Measurements from ENCODE around the gene ZNF579.
A peak's percentile ranks its signal among the peaks of the same experiment; 100 is the strongest.
"Not testable (repeated sequence)": the region's sequence is repeated elsewhere in the genome, so short reads cannot be mapped to it uniquely, and the experiment has no call there.

ZNF579 gene

DNA sequence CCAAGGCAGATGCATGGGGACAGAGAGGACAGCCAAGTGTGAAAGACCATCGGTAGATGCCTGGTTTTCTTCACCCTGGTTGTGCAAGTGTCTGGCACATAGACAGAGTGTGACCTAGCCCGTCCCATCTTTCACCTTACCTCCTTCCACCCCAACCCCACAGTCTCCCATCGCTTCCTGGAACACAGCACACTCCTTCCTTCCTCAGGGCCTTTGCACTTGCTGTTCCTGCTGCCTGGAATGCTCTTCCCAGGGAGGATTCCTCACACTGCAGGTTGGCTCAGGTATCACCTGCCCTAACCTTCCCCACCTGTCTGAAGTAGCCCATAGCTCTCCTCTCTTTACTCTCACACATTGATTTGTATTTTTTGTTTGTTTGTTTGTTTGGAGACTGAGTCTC is 15.7 kb upstream of the ZNF579 start:
- no peak for DNase-seq (ENCODE audit: extremely low read depth in 1 of 2, low read depth in 1 of 2)

DNA sequence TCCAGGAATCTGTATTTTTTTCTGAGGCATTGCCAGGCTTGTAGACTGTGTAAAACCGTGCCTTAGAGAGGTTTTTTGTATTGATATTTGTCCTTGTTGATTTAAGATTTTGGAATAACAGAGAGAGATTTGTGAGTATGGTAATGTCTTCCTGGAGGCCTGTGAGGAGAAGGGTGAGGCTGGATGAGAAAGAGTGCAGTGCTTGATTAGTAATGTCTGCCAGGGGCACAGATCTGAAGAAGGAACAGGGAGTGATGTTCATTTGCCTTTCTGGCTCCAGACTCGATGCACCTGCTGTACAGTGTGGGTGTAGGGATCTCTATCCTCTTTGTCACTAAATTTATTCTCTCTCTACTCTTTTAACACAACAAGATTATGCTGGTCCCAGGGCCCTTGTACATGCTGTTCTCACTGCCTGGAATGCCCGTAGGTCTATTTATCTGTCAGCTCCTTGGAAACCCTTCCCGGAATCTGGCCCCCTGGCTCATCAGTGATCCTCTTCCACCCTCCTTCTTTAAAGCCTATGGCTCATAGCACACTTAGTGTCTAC is 14.4 kb upstream of the ZNF579 start:
- no peak for DNase-seq (ENCODE audit: extremely low read depth in 1 of 2, low read depth in 1 of 2)

DNA sequence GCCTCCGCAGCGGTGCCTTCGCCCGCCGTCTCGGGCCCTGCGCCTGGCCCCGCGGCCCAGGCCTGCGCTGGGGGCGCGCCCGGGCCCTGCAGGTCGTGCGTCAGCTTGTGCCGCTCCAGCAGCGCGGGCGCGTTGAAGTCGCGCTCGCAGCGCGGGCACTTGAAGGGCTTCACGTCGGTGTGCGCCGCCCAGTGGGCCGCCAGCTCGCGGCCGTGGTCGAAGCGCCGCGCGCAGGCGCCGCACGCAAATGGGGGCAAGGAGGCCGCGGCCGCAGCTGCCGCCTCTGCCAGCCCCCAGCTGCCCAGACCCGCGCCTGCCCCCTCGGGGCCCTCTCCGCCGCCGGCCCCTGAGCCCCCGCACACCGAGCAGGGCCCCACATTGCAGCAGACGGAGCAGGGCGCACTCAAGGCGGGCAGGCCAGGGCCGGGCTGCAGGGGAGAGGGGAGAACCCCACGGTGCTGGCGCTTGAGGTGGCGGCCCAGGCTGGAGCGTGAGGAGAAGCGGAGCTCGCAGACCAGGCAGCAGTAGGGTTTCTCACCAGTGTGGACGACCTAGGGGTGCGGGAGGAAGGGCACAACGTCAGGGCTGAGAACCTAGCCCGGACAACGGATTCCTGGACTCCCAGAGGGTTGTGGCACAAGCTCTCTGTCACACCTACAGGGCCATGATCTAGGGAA is 12.6 kb upstream of the ZNF579 start:
- no peak for DNase-seq (ENCODE audit: extremely low read depth in 1 of 2, low read depth in 1 of 2)

DNA sequence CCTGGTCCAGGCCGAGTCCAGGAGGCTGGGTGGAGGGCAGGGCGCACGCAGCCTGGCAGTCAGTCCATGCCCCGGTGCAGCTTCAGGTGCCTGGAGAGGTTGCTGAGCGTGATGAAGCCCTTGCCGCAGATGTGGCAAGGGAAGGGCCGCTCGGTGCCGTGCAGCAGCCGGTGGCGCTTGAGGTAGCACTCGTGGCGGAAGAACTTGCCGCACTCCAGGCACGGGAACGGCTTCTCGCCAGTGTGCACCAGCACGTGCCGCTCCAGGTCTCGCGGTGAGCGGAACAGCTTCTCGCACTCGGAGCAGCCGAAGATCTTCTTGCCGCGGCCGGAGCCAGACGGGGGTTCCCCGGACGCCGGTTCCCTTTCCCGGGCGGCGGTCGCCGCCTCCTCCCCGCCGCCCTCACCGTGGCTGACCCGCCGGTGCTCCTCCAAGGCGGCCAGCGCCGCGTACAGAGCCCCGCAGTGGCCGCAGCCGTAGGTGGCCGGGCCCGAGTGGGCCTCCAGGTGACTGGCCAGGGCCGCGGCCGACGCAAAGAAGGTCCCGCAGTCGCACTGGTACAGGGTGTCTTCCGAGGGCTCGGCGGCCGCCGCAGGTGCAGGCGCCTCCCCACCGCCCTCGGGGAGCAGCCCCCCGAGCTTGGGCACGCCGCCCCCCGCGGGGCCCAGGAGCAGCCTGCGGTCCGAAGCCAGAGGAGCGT is 11.9 kb upstream of the ZNF579 start:
- DNase-seq (ENCODE audit: extremely low read depth in 1 of 2, low read depth in 1 of 2): no peak

DNA sequence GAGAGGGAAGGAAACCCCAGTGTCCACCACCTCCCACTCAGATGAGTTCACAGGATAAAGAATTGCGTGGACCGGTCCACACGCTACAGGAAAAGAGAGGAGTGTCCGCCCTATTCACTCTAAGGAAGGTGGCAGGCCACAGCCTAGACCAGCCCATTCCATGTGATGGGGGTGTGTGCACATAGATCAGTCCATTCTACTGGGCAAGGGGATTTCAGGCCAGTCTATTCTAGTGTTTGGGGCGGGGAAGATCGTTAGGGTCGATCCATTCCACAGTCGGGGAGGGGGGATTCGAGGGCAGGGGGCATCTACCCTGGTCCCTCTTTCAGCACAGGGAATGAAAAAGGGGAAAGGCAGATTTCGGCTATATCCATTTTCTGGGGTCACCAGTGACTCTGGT is 10.9 kb upstream of the ZNF579 start:
- DNase-seq (ENCODE audit: extremely low read depth in 1 of 2, low read depth in 1 of 2): no peak

DNA sequence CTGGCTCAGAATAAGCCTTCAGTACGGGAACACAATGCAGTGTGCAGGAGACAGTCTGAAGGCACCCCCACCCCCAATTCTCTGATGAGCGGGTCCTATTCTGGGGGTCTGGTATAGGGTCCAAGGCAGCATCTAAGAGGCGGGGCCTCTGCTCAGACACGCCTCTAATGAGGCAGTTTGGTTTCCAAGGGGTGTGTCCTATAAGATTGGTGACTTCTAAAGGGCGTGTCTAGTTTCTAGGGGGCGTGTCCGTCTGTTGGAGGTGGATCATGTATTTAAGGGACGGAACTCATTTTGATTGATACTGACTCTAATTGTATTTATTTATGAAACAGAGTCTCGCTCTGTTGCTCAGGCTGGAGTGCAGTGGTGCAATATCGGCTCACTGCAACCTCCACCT is 10.0 kb upstream of the ZNF579 start:
- no peak for DNase-seq (ENCODE audit: extremely low read depth in 1 of 2, low read depth in 1 of 2)

DNA sequence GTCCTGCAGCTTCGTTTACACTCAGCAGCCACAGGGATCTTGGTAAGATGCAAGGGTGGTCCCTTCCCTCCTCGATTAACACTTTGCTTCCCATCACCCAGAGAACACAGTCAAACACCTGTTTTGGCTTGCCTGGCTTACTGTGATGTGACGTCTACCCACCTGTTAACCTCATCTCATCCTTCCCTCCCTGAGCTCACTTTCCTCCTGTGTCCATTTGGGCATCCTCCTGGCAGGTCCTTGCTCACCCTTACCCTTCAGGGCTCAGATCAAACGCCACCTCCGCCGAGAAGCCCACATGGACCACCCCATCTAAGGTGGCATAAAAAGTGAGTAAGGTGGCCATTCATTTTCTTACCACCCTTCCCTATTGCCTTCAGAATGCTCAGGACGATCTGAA is 9.5 kb upstream of the ZNF579 start:
- DNase-seq (ENCODE audit: extremely low read depth in 1 of 2, low read depth in 1 of 2): no peak

DNA sequence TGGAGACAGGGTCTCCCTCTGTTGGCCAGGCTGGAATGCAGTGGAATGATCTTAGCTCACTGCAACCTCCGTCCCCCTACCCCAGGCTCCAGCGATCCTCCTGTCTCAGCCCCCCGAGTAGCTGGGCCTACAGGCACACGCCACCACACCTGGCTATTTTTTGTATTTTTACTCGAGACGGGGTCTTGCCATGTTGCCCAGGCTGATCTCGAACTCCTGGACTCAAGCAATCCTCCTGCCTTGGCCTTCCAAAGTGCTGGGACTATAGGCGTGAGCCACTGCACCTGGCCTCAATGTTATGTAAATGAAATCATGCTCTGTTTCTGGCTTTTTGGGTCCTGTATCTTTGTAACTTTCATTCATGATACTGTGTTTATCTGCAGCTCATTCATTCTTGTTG is 8.1 kb upstream of the ZNF579 start:
- DNase-seq (ENCODE audit: extremely low read depth in 1 of 2, low read depth in 1 of 2): no peak

DNA sequence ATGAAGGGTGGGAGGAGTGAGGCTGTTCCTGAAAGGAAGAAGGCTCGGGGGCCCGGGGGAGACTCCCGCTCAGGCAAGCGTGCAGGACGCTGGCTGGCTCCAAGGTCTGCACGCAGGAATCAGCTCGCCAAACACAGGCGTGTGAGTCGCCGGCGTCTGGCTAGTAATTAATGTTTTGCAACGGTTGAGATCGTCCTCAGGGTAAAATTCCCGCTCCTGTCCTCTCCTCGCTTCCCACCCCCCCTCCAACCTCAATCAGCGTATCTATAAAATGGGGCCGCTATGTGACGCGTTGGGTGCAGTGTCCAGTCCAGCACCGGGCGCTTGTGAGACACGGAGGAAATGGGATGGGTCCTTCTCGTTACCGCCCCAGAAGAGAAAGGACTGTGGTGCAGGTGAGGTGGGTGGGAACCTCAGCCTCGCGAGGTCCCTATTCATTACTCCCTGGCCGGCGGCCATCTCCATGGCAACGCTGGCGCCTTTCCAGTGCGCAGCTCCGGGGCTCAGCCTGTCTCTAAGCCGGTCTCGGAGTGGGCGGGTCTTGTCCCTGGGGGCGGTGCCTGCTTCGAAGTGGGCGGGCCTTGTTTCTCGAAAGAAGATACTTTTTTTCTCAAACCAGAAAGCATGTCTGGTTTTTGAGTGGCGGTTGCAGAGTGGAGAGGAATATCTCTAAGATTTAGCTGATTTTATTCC is 6.5 kb upstream of the ZNF579 start:
- DNase-seq (ENCODE audit: extremely low read depth in 1 of 2, low read depth in 1 of 2): peak; percentile 76 to 83

DNA sequence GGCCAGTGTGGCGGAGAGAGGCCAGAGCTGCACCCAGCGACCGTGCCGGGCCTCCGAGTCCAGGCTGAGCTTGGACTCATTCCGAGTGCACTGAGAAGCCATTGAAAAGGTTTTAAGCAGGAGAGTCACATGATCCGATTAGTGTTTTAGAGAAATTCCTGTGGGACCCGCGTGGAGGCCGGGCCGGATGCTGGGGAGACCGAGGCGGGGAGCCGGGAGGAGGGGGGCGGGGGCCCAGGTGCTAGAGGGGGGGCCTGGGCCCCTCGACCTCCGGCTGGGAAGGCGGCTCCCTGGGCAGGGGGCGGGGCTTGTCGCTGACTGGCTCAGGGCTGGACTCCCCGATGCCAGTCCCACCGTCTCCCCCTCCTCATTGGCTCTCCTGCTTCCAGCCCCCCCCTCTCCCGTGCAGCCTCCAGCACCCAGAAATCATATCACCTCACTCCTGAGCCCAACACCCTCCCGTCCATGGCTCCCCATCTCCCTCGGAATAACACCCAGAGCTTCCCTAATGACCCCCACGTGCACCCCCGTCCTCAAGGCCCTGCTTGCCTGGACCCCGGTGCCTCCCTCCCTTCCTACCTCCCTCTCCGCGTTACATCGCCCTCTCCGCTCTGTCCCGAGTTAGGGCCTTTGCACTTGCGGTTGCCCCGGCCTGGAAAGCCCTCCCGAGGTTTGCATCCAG is 5.2 kb upstream of the ZNF579 start:
- no peak for DNase-seq (ENCODE audit: extremely low read depth in 1 of 2, low read depth in 1 of 2)

DNA sequence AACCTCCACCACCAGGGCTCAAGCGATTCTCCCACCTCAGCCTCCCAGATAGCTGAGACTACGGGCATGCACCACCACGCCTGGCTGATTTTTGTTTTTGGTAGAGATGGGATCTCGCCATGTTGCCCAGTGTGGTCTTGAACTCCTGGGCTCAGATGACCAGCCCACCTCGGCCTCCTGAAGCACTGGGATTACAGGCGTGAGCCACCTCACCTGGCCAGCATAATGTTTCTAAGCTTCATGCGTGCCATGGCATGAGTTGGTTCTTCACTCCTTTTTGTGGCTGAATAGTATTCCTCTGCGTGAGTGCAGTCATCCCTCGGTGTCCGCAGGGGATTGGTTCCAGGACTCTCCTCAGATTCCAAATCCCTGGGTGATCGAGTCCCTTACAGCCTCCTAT is 4.2 kb upstream of the ZNF579 start:
- no peak for DNase-seq (ENCODE audit: extremely low read depth in 1 of 2, low read depth in 1 of 2)

DNA sequence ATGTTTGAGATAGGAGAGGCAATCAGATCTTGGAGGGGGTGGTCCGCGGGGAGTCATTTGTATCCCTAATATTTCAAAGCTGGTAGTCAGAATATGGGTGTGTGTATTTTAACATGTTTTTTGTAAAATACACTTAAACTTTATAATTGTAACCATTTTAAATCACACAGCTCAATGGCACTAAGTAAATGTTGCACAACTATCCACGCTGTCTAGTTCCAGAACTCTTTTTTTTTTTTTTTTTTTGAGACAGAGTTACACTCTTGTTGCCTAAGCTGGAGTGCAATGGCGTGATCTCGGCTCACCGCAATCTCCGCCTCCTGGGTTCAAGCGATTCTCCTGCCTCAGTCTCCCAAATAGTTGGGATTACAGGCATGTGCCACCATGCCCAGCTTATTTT is 3.2 kb upstream of the ZNF579 start:
- not testable (repeated sequence) for DNase-seq (ENCODE audit: extremely low read depth in 1 of 2, low read depth in 1 of 2)

DNA sequence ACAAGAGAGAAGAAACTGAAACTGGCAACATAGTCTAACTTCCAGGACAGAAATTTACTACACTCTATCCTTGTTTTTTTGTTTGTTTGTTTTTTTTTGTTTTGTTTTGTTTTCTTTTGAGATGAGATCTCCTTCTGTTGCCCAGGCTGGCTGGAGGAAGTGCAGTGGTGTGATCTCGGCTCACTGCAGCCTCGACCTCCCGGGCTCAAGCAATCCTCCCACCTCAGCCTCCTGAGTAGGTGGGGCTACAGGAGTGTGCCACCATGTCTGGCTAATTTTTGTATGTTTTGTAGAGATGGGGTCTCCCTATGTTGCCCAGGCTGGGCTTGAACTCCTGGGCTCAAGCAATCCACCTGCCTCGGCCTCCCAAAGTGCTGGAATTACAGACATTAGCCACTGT is 1.6 kb upstream of the ZNF579 start:
- not testable (repeated sequence) for DNase-seq (ENCODE audit: extremely low read depth in 1 of 2, low read depth in 1 of 2)

DNA sequence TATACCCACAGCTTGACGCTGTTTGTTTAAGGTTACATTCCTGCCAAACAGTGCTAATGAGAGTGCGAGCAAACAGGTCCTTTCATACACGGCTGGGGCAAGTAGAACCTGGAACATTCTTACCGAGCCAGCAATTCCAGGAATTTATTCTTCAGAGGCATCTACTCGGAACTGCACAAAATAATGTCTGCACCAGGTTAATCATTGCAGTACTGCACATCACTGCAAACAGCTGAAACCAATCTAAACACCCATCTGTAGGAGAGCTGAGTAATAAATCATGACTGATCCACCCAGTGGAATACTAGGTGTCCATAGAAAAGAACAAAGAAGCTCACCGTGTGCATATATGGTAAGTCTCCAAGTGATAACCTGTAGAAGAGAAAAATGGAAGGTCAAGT is 1.2 kb upstream of the ZNF579 start:
- DNase-seq (ENCODE audit: extremely low read depth in 1 of 2, low read depth in 1 of 2): no peak

DNA sequence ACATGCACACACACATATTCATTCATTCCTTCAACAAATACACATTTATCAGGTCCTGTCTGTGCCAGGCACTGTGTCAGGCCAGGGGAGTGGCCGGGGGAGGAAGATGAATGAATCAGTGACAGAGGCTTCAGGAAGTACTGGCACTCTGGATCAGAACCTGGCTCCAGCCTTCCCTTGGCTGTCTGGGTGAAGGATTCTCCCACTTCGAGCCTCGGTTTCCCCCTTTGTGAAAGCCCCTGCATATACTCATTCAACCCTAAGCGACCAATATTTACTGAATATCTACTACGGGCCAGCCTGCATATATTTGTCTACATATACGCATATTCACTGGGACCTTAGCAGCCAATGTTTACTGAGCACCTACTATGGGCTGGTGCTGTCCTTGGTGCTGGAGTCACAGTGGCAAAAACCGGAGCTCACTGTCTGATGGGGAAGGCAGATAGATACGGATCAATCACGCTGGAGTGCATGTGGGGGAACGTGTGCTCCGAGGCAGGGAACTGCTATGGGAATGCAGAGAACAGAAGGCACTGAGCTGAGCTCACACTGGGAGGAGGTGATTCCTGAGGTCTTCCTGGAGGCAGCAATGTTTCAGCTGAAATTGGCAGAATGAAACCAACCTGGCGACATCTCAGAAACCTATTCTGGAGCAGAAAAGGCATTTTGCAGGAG is 636 bp upstream of the ZNF579 start:
- DNase-seq (ENCODE audit: extremely low read depth in 1 of 2, low read depth in 1 of 2): no peak

DNA sequence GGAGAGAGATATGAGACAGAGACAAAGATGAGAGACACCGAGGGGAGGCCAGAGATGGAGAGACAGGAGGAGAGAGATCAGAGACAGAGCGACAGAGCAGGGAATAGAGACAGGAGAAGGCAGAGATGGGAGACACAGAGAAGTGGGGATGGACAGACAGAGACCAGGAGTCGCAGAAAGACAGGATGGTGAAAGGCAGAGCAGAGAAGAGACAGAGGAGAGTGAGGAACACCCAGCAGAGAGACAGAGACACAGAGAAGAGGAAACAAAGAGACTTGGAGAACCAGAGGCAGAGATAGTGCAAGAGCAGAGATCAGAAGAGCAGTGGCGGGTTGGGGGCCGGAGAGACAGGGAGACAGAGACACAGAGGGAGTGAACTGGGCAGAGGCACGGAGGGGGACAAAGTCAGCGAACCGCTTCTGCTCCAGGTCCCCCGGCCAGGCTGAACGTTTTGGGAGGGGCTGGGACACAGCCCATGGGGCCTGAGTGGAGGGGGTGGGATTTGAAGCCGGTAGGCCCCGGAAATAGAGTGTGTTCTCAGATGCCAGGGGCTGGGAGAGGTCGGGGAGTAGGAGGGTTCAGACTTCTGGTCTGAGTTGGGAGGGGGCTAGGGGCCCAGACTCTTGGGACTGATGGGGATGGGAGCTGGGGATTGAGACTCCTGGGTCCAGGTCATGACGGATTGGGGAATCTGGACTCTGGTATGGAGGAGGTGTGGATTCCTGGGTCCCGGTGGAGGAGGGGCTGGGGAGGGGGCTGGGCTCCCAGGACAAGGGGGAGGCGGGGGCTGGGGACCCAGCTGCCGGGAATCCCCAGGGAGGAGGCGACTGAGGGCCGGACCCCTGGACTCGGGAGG is 654 bp downstream of the ZNF579 start:
- no peak for DNase-seq (ENCODE audit: extremely low read depth in 1 of 2, low read depth in 1 of 2)

DNA sequence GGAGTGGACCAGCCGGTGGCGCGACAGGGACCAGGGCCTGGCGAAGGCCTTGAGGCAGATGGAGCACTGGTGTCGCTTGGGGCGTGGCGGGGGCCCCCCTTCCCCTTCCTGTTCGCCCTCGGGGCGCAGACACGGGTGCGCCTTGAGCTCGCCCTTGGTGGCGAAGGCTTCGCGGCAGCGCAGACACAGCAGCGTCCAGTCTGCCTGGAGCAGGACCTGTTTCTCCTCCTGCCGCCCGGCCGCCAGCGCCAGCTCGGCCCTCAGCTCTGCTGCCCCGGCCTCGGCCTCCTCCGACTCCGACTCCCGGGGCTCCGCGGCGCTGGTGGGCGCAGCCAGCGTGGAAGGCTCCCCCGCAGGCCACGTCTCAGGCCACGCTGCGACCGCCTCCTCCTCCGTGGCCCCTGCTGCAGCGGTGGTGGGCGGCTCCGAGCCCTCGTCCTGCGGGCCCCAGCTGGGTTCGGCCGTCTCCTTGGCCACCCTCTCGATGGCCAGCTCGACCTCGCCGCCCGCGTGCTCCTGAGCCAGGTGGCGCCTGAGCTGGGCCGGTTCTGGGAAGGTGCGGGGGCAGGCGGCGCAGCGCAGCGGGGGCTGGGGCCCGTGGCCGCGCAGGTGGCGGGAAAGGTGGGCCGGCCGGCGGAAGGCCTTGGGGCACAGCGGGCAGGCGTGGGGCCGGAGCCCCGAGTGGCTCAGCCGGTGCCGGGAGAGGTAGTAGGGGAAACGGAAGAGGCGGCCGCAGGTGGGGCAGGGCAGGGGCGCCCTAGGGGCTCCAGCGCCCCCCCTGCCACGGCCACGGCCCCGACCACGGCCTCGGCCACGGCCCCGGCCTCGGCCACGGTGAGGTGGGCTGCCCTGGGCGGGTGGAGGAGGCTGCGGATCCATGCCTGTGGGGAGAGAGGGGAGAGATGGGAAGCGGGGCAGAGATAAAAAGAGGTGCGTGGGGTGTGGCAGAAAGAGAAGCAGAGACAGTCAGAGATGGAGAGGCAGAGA is 1.6 kb downstream of the ZNF579 start:
- DNase-seq (ENCODE audit: extremely low read depth in 1 of 2, low read depth in 1 of 2): no peak

DNA sequence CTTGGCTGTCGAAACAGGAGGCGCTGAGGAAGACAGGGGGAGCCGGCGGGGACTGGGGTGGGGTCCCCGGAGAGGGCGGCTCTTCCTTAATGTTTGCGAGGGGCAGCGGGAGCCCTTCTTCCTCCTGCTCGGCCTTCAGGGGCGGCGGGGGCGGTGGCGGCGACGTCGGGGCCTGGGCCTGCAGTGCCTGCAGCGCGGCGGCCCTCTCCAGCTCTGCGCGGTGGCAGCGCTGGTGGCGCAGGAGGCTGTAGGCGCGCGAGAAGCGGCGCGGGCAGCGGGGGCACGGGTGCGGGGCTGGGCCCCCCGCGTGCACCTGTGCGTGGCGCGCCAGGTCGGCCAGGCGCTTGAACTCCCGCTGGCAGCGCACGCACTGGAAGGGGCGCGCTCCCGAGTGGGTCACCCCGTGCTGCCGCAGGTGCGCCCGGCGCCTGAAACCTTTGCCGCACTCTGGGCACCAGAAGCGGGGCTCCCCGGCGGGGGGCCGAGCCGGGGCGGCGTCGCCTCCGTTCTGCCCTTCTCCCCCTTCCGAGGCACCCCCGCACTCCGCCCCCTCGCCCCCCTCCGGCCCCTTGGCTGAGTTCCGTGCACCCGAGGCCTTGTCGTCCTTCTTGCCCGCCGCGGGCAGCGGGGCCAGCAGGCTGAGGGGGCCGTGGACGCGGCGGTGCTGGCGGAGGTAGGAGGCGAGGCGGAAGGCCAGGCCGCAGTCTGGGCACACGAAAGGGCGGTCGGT is 2.5 kb downstream of the ZNF579 start:
- DNase-seq (ENCODE audit: extremely low read depth in 1 of 2, low read depth in 1 of 2): no peak
